PFSK-1 (cell line): ENCODE data around the gene FOXA3.

Experiments used
- FOXP2 ChIP-seq: optimal IDR thresholded peaks from 2 replicates; pipeline ENCODE3; 2011; ENCODE audit warnings: borderline replicate concordance, control low read depth, inconsistent platforms; ENCODE audit not compliant: insufficient read depth; ENCODE audit errors: extremely low read length, extremely low read depth
- POLR2AphosphoS5 ChIP-seq: IDR thresholded peaks from 2 replicates; pipeline ENCODE4 v1.6.1; 2012; ENCODE audit warnings: low read depth, mild to moderate bottlenecking, control low read depth, low read length, moderate library complexity
- SIN3A ChIP-seq: IDR thresholded peaks from 2 replicates; pipeline ENCODE4 v1.6.1; 2012; ENCODE audit warnings: mild to moderate bottlenecking, low read length, moderate library complexity, borderline replicate concordance; ENCODE audit not compliant: insufficient read depth
- TAF1 ChIP-seq: IDR thresholded peaks from 2 replicates; pipeline ENCODE4 v1.6.1; 2012; ENCODE audit warnings: low read length, control low read depth, borderline replicate concordance; ENCODE audit not compliant: insufficient read depth
- TF ChIP-seq, protein P1 (sequence below), 2 experiments: IDR thresholded peaks; 2 replicates each; pipeline versions ENCODE4 v1.6.1 to v1.8.0; 2011 to 2012; ENCODE audit warnings: low read depth in 2 of 2, low read length in 2 of 2, control low read depth in 1 of 2, inconsistent platforms in 1 of 2, mild to moderate bottlenecking in 1 of 2, moderate library complexity in 1 of 2; ENCODE audit not compliant: insufficient read depth in 1 of 2

Gene FOXA3

GRCh38 chr19:45901432-45901911 is 37.3 kb downstream of the FOXA3 start:
- TF ChIP-seq FOXP2 (no peak), SIN3A (no peak), TAF1 (no peak), POLR2AphosphoS5 (no peak)
- TF ChIP-seq, protein P1, sequence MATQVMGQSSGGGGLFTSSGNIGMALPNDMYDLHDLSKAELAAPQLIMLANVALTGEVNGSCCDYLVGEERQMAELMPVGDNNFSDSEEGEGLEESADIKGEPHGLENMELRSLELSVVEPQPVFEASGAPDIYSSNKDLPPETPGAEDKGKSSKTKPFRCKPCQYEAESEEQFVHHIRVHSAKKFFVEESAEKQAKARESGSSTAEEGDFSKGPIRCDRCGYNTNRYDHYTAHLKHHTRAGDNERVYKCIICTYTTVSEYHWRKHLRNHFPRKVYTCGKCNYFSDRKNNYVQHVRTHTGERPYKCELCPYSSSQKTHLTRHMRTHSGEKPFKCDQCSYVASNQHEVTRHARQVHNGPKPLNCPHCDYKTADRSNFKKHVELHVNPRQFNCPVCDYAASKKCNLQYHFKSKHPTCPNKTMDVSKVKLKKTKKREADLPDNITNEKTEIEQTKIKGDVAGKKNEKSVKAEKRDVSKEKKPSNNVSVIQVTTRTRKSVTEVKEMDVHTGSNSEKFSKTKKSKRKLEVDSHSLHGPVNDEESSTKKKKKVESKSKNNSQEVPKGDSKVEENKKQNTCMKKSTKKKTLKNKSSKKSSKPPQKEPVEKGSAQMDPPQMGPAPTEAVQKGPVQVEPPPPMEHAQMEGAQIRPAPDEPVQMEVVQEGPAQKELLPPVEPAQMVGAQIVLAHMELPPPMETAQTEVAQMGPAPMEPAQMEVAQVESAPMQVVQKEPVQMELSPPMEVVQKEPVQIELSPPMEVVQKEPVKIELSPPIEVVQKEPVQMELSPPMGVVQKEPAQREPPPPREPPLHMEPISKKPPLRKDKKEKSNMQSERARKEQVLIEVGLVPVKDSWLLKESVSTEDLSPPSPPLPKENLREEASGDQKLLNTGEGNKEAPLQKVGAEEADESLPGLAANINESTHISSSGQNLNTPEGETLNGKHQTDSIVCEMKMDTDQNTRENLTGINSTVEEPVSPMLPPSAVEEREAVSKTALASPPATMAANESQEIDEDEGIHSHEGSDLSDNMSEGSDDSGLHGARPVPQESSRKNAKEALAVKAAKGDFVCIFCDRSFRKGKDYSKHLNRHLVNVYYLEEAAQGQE (IDR thresholded peaks at IDR 0.05; ENCODE audit: insufficient read depth in 1 of 2, low read depth in 2 of 2, low read length in 2 of 2) = no peak

GRCh38 chr19:45901912-45902650 is 38.0 kb downstream of the FOXA3 start, which contains the start of gene MYPOP:
Gene MYPOP (minus strand): TSS chr19:45902613. CDS start chr19:45901773, 840 bp downstream.
- TF ChIP-seq POLR2AphosphoS5 = no peak
- no peak for TF ChIP-seq FOXP2
- TF ChIP-seq, protein P1 (IDR thresholded peaks at IDR 0.05; ENCODE audit: insufficient read depth in 1 of 2, low read depth in 2 of 2, low read length in 2 of 2) = no peak
- no peak for TF ChIP-seq SIN3A
- no peak for TF ChIP-seq TAF1

- peak; percentile 88 for TF ChIP-seq POLR2AphosphoS5
- TF ChIP-seq FOXP2 = no peak
- TF ChIP-seq TAF1 = peak; percentile 42; the same call in 1 of the 2 replicates
These were observed 38.8 kb downstream of the FOXA3 start for GRCh38 chr19:45902651-45903625.

- no peak for TF ChIP-seq SIN3A
- no peak for TF ChIP-seq FOXP2
- no peak for TF ChIP-seq POLR2AphosphoS5
- TF ChIP-seq, protein P1 (IDR thresholded peaks at IDR 0.05; ENCODE audit: insufficient read depth in 1 of 2, low read depth in 2 of 2, low read length in 2 of 2) = no peak
- no peak for TF ChIP-seq TAF1
These were observed 40.9 kb downstream of the FOXA3 start for GRCh38 chr19:45905011-45905410.

DNA sequence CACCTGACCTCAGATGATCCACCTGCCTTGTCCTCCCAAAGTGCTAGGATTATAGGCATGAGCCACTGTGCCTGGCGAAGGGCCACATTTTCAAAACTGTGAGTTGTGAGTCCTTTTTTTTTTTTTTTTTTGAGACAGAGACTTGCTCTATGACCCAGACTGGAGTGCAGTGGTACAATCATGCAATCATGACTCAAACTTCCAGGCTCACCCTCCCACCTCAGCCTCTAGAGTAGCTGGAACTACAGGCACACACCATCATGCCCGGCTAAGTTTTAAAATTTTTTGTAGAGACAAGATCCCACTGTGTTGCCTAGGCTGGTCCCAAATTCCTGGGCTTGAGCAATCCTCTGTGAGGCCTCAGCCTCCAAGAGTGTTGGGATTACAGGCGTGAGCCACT is 42.1 kb downstream of the FOXA3 start:
- no peak for TF ChIP-seq FOXP2
- TF ChIP-seq, protein P1 (IDR thresholded peaks at IDR 0.05; ENCODE audit: insufficient read depth in 1 of 2, low read depth in 2 of 2, low read length in 2 of 2) = no peak
- no peak for TF ChIP-seq SIN3A
- TF ChIP-seq POLR2AphosphoS5 = no peak
- no peak for TF ChIP-seq TAF1
